H1 (cell line): ENCODE measurements around the gene LCA5. TPM values are rescaled to one million over a fixed set of nuclear protein-coding genes. Genes with fewer than 3 reads are reported as not detected.
A peak's percentile ranks its signal among the peaks of the same experiment; 100 is the strongest.

Experiments used
- ATF3 ChIP-seq: IDR thresholded peaks from 2 replicates; pipeline ENCODE4 v1.6.1; 2011; ENCODE audit warnings: low read depth, mild to moderate bottlenecking, low read length; ENCODE audit not compliant: insufficient read depth
- BACH1 ChIP-seq: IDR thresholded peaks from 2 replicates; pipeline ENCODE4 v1.6.1; 2012; ENCODE audit warnings: low read length, improper control_type of control experiment
- BRCA1 ChIP-seq: IDR thresholded peaks from 2 replicates; pipeline ENCODE4 v1.6.1; 2012; ENCODE audit warnings: low read depth, low read length, improper control_type of control experiment
- CEBPB ChIP-seq: IDR thresholded peaks from 2 replicates; pipeline ENCODE4 v1.6.1; 2012; ENCODE audit warnings: low read depth, low read length
- CHD1 ChIP-seq: IDR thresholded peaks from 2 replicates; pipeline ENCODE4 v1.6.1; 2012; ENCODE audit warnings: low read depth, low read length, improper control_type of control experiment
- CREB1 ChIP-seq: IDR thresholded peaks from 2 replicates; pipeline ENCODE4 v1.6.1; 2012; ENCODE audit warnings: inconsistent platforms
- EGR1 ChIP-seq: IDR thresholded peaks from 2 replicates; pipeline ENCODE4 v1.6.1; 2011; ENCODE audit warnings: low read depth, low read length, borderline replicate concordance
- EP300 ChIP-seq, 2 experiments: IDR thresholded peaks; 1 replicate in 1 of 2; 2 replicates in 1 of 2; pipeline ENCODE4 v1.6.1; 2011 to 2012; ENCODE audit warnings: low read depth in 2 of 2, low read length in 2 of 2, mild to moderate bottlenecking in 2 of 2, borderline replicate concordance in 1 of 2, inconsistent platforms in 1 of 2, moderate library complexity in 1 of 2
- JUN ChIP-seq: IDR thresholded peaks from 2 replicates; pipeline ENCODE4 v1.6.1; 2011; ENCODE audit warnings: low read depth, mild to moderate bottlenecking, improper control_type of control experiment, low read length
- KDM1A ChIP-seq: fragments of 200-600, 300-600 bp; sonication (generic); IDR thresholded peaks from 2 replicates; pipeline ENCODE4 v1.7.1; 2016; ENCODE audit warnings: mild to moderate bottlenecking, low read length, borderline replicate concordance
- NANOG ChIP-seq: IDR thresholded peaks from 2 replicates; pipeline ENCODE4 v1.6.1; 2011; ENCODE audit warnings: low read length, low read depth, mild to moderate bottlenecking, inconsistent platforms; ENCODE audit not compliant: insufficient read depth, poor library complexity, severe bottlenecking
- POLR2A ChIP-seq, 2 experiments: IDR thresholded peaks; 1 replicate in 1 of 2; 2 replicates in 1 of 2; pipeline ENCODE4 v1.6.1; 2011; ENCODE audit warnings: low read depth in 2 of 2, low read length in 2 of 2, mild to moderate bottlenecking in 2 of 2; ENCODE audit errors: control extremely low read depth in 1 of 2
- SAP30 ChIP-seq: fragments of 300-600 bp; sonication (generic); IDR thresholded peaks from 2 replicates; pipeline ENCODE4 v1.7.1; 2012; ENCODE audit warnings: low read length, moderate library complexity, mild to moderate bottlenecking, inconsistent platforms; ENCODE audit not compliant: insufficient read depth, insufficient replicate concordance
- SIN3A ChIP-seq, 2 experiments: IDR thresholded peaks in 1 of 2; conservative IDR thresholded peaks in 1 of 2; 2 replicates each; pipeline ENCODE4 v1.6.1; 2011 to 2012; ENCODE audit warnings: low read length in 2 of 2, improper control_type of control experiment in 1 of 2, low read depth in 1 of 2, mild to moderate bottlenecking in 1 of 2
- SIX5 ChIP-seq: IDR thresholded peaks from 2 replicates; pipeline ENCODE4 v1.6.1; 2011; ENCODE audit warnings: mild to moderate bottlenecking, low read depth, low read length
- SP1 ChIP-seq: IDR thresholded peaks from 2 replicates; pipeline ENCODE4 v1.6.1; 2011; ENCODE audit warnings: low read depth, low read length
- SRF ChIP-seq: IDR thresholded peaks from 2 replicates; pipeline ENCODE4 v1.6.1; 2011; ENCODE audit warnings: mild to moderate bottlenecking, low read depth, low read length, moderate library complexity
- YY1 ChIP-seq: IDR thresholded peaks from 2 replicates; pipeline ENCODE4 v1.6.1; 2011; ENCODE audit warnings: low read depth, mild to moderate bottlenecking, low read length
- ZNF274 ChIP-seq: IDR thresholded peaks from 2 replicates; pipeline ENCODE4 v1.7.0; 2012; ENCODE audit warnings: low read length, borderline replicate concordance; ENCODE audit errors: extremely low read depth
- polyA plus RNA-seq, 7 experiments: library from polyadenylated mRNA; depleted of rRNA in 3 of 7; stranded (reverse) in 5 of 7; unstranded in 2 of 7; fragments of >200 nt in 5 of 7; fragments of 200-250 nt in 2 of 7; gene quantifications; 1 replicate in 5 of 7; 2 replicates in 1 of 7; 4 replicates in 1 of 7; pipeline versions ENCODE4 v1.2.1 to v1.2.3, GENCODE V29; 2011 to 2013; ENCODE audit warnings: missing spikeins in 2 of 7, mixed read lengths in 2 of 7
- total RNA-seq: library from RNA; stranded (reverse); fragmentation: NEBNext Ultra II Directional; extraction: Animal tissue kit (Norgen Biotek cat#: 25700); gene quantifications from 2 replicates; pipeline ENCODE4 v1.2.1, GENCODE V29; 2021
- TF ChIP-seq, protein P1 (sequence below): IDR thresholded peaks from 2 replicates; pipeline ENCODE4 v1.6.1; 2012; ENCODE audit warnings: inconsistent platforms
- TF ChIP-seq, protein P2 (sequence below): IDR thresholded peaks from 2 replicates; pipeline ENCODE4 v1.6.1; 2012; ENCODE audit warnings: low read length, inconsistent platforms

The LCA5 gene
- total and polyA plus RNA-seq, 2 of the 8 experiments (the other 6 are each of a cell fraction or from before 2014, with no cell fraction given): 0.44 to 3.6 TPM

DNA sequence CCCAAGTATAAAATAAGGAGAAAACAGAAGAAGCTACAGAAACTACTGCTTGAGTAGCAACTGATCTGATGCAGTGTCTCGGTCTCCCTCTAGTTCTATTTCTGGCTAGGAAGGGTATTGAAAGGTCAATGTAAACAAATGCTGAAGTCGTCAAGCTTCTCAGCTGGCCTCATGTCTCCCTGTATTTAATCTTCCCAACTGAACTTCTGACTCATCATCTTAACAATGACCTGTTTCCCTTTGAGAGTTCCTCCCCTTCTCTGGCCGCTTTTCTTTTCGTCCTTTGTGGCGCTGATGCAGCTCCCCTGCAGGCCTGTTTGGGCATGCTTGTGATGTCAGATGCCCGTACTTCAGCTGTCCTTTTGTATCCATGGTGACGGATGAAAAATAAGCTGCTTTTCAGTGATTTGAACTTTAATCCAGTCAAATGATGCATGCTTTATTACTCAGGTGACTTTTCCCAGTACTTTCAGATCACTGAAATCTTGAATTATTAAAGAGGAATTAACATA, 7.8 kb upstream of the LCA5 start (continued):
- no peak for TF ChIP-seq SIX5
- 0 out of 2 replicates have a peak, but pooled peaks have one; percentile 7 for TF ChIP-seq ATF3
- TF ChIP-seq SP1: peak; percentile 65
- TF ChIP-seq EGR1: no peak
- no peak for TF ChIP-seq POLR2A (IDR thresholded peaks at IDR 0.05; ENCODE audit: control extremely low read depth in 1 of 2, low read depth in 2 of 2, low read length in 2 of 2)
- TF ChIP-seq JUN: 0 out of 2 replicates have a peak, but pooled peaks have one; percentile 39
- TF ChIP-seq CEBPB: no peak
- TF ChIP-seq EP300 (IDR thresholded peaks at IDR 0.05; ENCODE audit: borderline replicate concordance in 1 of 2, low read depth in 2 of 2, low read length in 2 of 2): peak in 1 of 2 experiments; percentile 86; a peak in 2 of 3 replicates
- peak; percentile 85 for TF ChIP-seq CREB1
- TF ChIP-seq BRCA1: no peak
- TF ChIP-seq CHD1: no peak
- peak; percentile 54 for TF ChIP-seq NANOG
- TF ChIP-seq, protein P1, sequence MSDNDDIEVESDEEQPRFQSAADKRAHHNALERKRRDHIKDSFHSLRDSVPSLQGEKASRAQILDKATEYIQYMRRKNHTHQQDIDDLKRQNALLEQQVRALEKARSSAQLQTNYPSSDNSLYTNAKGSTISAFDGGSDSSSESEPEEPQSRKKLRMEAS: peak; percentile 30; the same call in 1 of the 2 replicates
- TF ChIP-seq, protein P2, sequence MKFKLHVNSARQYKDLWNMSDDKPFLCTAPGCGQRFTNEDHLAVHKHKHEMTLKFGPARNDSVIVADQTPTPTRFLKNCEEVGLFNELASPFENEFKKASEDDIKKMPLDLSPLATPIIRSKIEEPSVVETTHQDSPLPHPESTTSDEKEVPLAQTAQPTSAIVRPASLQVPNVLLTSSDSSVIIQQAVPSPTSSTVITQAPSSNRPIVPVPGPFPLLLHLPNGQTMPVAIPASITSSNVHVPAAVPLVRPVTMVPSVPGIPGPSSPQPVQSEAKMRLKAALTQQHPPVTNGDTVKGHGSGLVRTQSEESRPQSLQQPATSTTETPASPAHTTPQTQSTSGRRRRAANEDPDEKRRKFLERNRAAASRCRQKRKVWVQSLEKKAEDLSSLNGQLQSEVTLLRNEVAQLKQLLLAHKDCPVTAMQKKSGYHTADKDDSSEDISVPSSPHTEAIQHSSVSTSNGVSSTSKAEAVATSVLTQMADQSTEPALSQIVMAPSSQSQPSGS: peak; percentile 77; the same call in 1 of the 2 replicates
- TF ChIP-seq KDM1A: no peak
- no peak for TF ChIP-seq ZNF274
- peak; percentile 44 to 90; a peak in 2 of 4 replicates for TF ChIP-seq SIN3A (conservative IDR thresholded peaks at IDR 0.05 in 1 of 2, IDR thresholded peaks at IDR 0.05 in 1 of 2; ENCODE audit: low read depth in 1 of 2, low read length in 2 of 2)
- peak; percentile 75 for TF ChIP-seq SAP30
- peak; percentile 63; the same call in 1 of the 2 replicates for TF ChIP-seq YY1
- peak; percentile 92 for TF ChIP-seq BACH1
- TF ChIP-seq SRF: 0 out of 2 replicates have a peak, but pooled peaks have one; percentile 5
